Gastrocnemius medialis (tissue), 4 donors: Measurements from ENCODE around the gene CLSTN2. TPM values are rescaled to one million over a fixed set of nuclear protein-coding genes. Genes with fewer than 3 reads are reported as not detected.

Experiments used
- ATAC-seq, 2 donors: fragments of 150-250 bp; one replicate each; pipeline ENCODE4 v1.9.1; 2016
- DNase-seq, 2 donors: peaks; one replicate each; pipeline ENCODE4 v3.0.0-alpha.2; 2019
- H3K27ac ChIP-seq, 4 donors: fragments of 200-600 bp; sonication (generic); 1 replicate in 1 of 4; 2 replicates in 3 of 4; pipeline ENCODE4 v1.5.1; 2016 to 2018; ENCODE audit warnings: mild to moderate bottlenecking in 2 of 4, moderate library complexity in 1 of 4
- H3K27me3 ChIP-seq, 3 donors: fragments of 200-600 bp; sonication (generic) in 2 of 3; 1 replicate in 1 of 3; 2 replicates in 2 of 3; pipeline versions ENCODE4 v1.5.1 to v1.6.0; 2016 to 2019; ENCODE audit warnings: mild to moderate bottlenecking in 1 of 3, moderate library complexity in 1 of 3
- H3K36me3 ChIP-seq, 2 donors: fragments of 200-600 bp; sonication (generic) in 1 of 2; one replicate each; pipeline ENCODE4 v1.5.1; 2017 to 2018
- H3K4me1 ChIP-seq, 2 donors: fragments of 200-600 bp; sonication (generic) in 1 of 2; one replicate each; pipeline ENCODE4 v1.5.1; 2016 to 2017; ENCODE audit warnings: mild to moderate bottlenecking in 2 of 2
- H3K4me3 ChIP-seq, 4 donors: fragments of 200-600 bp; sonication (generic) in 3 of 4; 1 replicate in 1 of 4; 2 replicates in 3 of 4; pipeline ENCODE4 v1.5.1; 2016 to 2019; ENCODE audit warnings: mild to moderate bottlenecking in 2 of 4
- H3K9me3 ChIP-seq, 3 donors: fragments of 200-600 bp; sonication (generic) in 2 of 3; 1 replicate in 1 of 3; 2 replicates in 2 of 3; pipeline ENCODE4 v1.5.1; 2016 to 2019
- CTCF ChIP-seq, 5 experiments: fragments of 450-650 bp in 3 of 5; fragments of 200-600 bp in 2 of 5; sonication (generic) in 2 of 5; IDR thresholded peaks in 4 of 5; conservative IDR thresholded peaks in 1 of 5; 1 replicate in 4 of 5; 2 replicates in 1 of 5; pipeline ENCODE4 v1.5.1; 2016 to 2019; ENCODE audit warnings: antibody characterized with exemption in 5 of 5, mild to moderate bottlenecking in 3 of 5, moderate library complexity in 3 of 5
- POLR2A ChIP-seq, 2 donors: fragments of 450-650 bp; IDR thresholded peaks; one replicate each; pipeline ENCODE4 v1.6.1; 2017; ENCODE audit warnings: antibody characterized with exemption in 2 of 2, mild to moderate bottlenecking in 2 of 2, moderate library complexity in 2 of 2
- in situ Hi-C, 4 donors: fragments of 200-750 bp; cut with MboI; loops; one replicate each; pipeline versions ENCODE4 v1.15.0 to v1.8.0; 2017; ENCODE audit warnings: low sequenced_read_pairs in 4 of 4
- intact Hi-C: fragments of 100-400 bp; cut with DNase I; formaldehyde crosslinking; loops from one replicate; pipeline ENCODE4 v1.15.1; 2023; ENCODE audit warnings: low total_unique reads
- total RNA-seq, 4 donors: library from RNA; depleted of rRNA; stranded (reverse); fragments of >200 nt; gene quantifications; one replicate each; pipeline versions ENCODE4 v1.1.0 to v1.2.3, GENCODE V29; 2016

The CLSTN2 gene
- total RNA-seq, 4 donors from 2014 or later = 1.1 to 4.9 (median 4.0) TPM

GRCh38 chr3:139970526-139970925 is 35.5 kb downstream of the CLSTN2 start:
- no peaks in the 10 kb centered on the region for H3K36me3 ChIP-seq
- intact Hi-C loops = no loop called here
- in situ Hi-C loops = no loop called here
- no peak overlapping the region for H3K27ac ChIP-seq
- no peak overlapping the region for H3K4me3 ChIP-seq
- ATAC-seq (no peak), DNase-seq (no peak)
- no peaks in the 10 kb centered on the region for H3K27me3 ChIP-seq
- no peaks in the 10 kb centered on the region for H3K4me1 ChIP-seq
- TF ChIP-seq POLR2A (IDR thresholded peaks at IDR 0.05) = no peak
- no peak for TF ChIP-seq CTCF (IDR thresholded peaks at IDR 0.05 in 4 of 5, conservative IDR thresholded peaks at IDR 0.05 in 1 of 5)
- H3K9me3 ChIP-seq = no peaks in the 10 kb centered on the region

GRCh38 chr3:139974809-139975425 is 39.9 kb downstream of the CLSTN2 start:
- no peaks in the 10 kb centered on the region for H3K4me1 ChIP-seq
- H3K9me3 ChIP-seq = no peaks in the 10 kb centered on the region
- DNase-seq (no peak), ATAC-seq (no peak)
- in situ Hi-C loops = no loop called here
- intact Hi-C loops = no loop called here
- H3K27ac ChIP-seq = no peak overlapping the region
- no peaks in the 10 kb centered on the region for H3K36me3 ChIP-seq
- TF ChIP-seq POLR2A (IDR thresholded peaks at IDR 0.05) (no peak), CTCF (IDR thresholded peaks at IDR 0.05 in 4 of 5, conservative IDR thresholded peaks at IDR 0.05 in 1 of 5) (no peak)
- no peaks in the 10 kb centered on the region for H3K27me3 ChIP-seq
- no peak overlapping the region for H3K4me3 ChIP-seq

- ATAC-seq = no peak
- intact Hi-C loops (no loop called here), in situ Hi-C loops (no loop called here)
- DNase-seq = no peak
- H3K36me3 ChIP-seq = no peaks in the 10 kb centered on the region
- H3K27me3 ChIP-seq = no peaks in the 10 kb centered on the region
- no peak overlapping the region for H3K27ac ChIP-seq
- TF ChIP-seq POLR2A (IDR thresholded peaks at IDR 0.05) (no peak), CTCF (IDR thresholded peaks at IDR 0.05 in 4 of 5, conservative IDR thresholded peaks at IDR 0.05 in 1 of 5) (no peak)
- H3K4me1 ChIP-seq = no peaks in the 10 kb centered on the region
- H3K9me3 ChIP-seq = no peaks in the 10 kb centered on the region
- no peak overlapping the region for H3K4me3 ChIP-seq
Measured at GRCh38 chr3:139975594-139976365, 40.8 kb downstream of the CLSTN2 start.

GRCh38 chr3:139978966-139979365 is 44.0 kb downstream of the CLSTN2 start:
- no peak for ATAC-seq
- TF ChIP-seq CTCF (IDR thresholded peaks at IDR 0.05 in 4 of 5, conservative IDR thresholded peaks at IDR 0.05 in 1 of 5) = no peak
- TF ChIP-seq POLR2A (IDR thresholded peaks at IDR 0.05) = no peak
- intact Hi-C loops = no loop called here
- no peak for DNase-seq
- H3K9me3 ChIP-seq = no peaks in the 10 kb centered on the region
- in situ Hi-C loops = no loop called here
- H3K4me3 ChIP-seq = no peak overlapping the region
- H3K36me3 ChIP-seq = no peaks in the 10 kb centered on the region
- H3K27me3 ChIP-seq = no peaks in the 10 kb centered on the region
- H3K27ac ChIP-seq = no peak overlapping the region
- H3K4me1 ChIP-seq = no peaks in the 10 kb centered on the region
